ENCODE results near the gene PRR14.

GRCh38 chr16:30660424-30661261 lies 9.9 kb downstream of the PRR14 start:
- TF ChIP-seq CTCF (IDR thresholded peaks at IDR 0.05): no peak
- TF ChIP-seq SIN3A (IDR thresholded peaks at IDR 0.05; ENCODE audit: borderline replicate concordance, low read depth, low read length): no peak
- TF ChIP-seq POLR2AphosphoS5 (IDR thresholded peaks at IDR 0.05; ENCODE audit: low read depth, low read length): no peak
- TF ChIP-seq NRF1 (IDR thresholded peaks at IDR 0.05; ENCODE audit: low read depth, low read length): no peak
- TF ChIP-seq MAX (IDR thresholded peaks at IDR 0.05; ENCODE audit: low read depth): no peak

All from SK-N-SH (cell line).